ENCODE results near the gene TRPM4. TPM values are rescaled to one million over a fixed set of nuclear protein-coding genes. Genes with fewer than 3 reads are reported as not detected.

Gene TRPM4
- total and polyA plus RNA-seq, 2 experiments from 2014 or later: 74.2 to 106 TPM

DNA sequence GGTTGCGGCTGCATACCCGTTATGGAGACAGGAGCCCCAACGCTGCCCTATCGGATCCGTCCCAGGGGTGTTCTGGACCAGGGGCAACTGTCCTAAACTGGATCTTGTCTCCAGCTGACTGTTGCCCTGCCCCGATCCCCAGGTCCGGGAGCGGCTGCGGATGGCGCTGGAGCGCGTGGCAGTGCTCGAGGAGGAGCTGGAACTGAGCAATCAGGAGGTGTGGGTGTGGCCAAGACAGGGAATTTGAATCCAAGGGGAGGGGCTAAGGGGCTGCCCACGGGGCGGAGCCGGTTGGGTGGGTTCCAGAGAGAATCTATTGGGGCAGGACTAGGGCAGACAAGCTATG is 28.4 kb upstream of the TRPM4 start:
- Histone ChIP-seq H3K4me3 (peak overlapping the region; percentile 14), H3K27ac (no peak overlapping the region), H3K36me3 (no peaks in the 10 kb centered on the region), H3K9me3 (ENCODE audit: low read depth) (no peaks in the 10 kb centered on the region), H3K27me3 (no peaks in the 10 kb centered on the region), H3K4me1 (ENCODE audit: low read depth) (peaks cover 6% of the 10 kb centered on the region)
- no peak for TF ChIP-seq CTCF (IDR thresholded peaks at IDR 0.05; ENCODE audit: low read depth, low read length)
- DNase-seq (ENCODE audit: low read depth in 1 of 2, low spot score in 1 of 2): peak in 1 of 2 donors; percentile 63

- Histone ChIP-seq H3K4me1 (ENCODE audit: low read depth) (peaks cover 6% of the 10 kb centered on the region), H3K4me3 (no peak overlapping the region), H3K27me3 (no peaks in the 10 kb centered on the region), H3K9me3 (ENCODE audit: low read depth) (no peaks in the 10 kb centered on the region), H3K27ac (no peak overlapping the region), H3K36me3 (no peaks in the 10 kb centered on the region)
- DNase-seq (ENCODE audit: low read depth in 1 of 2, low spot score in 1 of 2): no peak
- TF ChIP-seq CTCF (IDR thresholded peaks at IDR 0.05; ENCODE audit: low read depth, low read length): no peak
Observed at GRCh38 chr19:49130325-49130724, 27.3 kb upstream of the TRPM4 start.

DNA sequence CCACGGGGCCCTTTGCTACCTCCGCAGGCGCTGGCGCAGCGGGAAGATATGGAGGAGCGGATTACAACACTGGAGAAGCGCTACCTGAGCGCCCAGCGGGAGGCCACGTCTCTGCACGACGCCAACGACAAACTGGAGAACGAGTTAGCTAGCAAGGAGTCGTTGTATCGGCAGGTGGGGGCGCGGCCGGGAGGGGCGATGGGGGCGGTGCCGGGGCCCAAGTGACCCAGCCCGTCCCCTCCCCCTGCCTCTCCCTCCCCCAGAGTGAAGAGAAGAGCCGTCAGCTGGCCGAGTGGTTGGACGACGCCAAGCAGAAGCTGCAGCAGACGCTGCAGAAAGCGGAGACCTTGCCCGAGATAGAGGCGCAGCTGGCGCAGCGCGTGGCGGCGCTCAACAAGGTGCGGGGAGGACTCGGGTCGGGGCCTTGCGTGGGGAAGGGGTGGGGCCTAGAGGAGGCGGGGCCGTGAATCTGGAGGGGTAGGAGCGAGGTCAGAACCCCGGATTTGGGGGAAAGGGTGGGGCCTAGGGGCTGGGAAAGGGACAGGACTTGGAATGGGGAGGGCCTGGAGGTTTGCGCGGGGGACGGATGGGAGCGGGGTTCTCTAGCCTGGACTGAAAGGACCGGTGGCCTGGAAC is 24.5 kb upstream of the TRPM4 start:
- no peak overlapping the region for H3K27ac ChIP-seq
- no peaks in the 10 kb centered on the region for H3K9me3 ChIP-seq (ENCODE audit: low read depth)
- no peaks in the 10 kb centered on the region for H3K27me3 ChIP-seq
- peaks cover 6% of the 10 kb centered on the region for H3K4me1 ChIP-seq (ENCODE audit: low read depth)
- no peaks in the 10 kb centered on the region for H3K36me3 ChIP-seq
- DNase-seq (ENCODE audit: low read depth in 1 of 2, low spot score in 1 of 2): peak in 1 of 2 donors; percentile 17
- no peak for TF ChIP-seq CTCF (IDR thresholded peaks at IDR 0.05; ENCODE audit: low read depth, low read length)
- no peak overlapping the region for H3K4me3 ChIP-seq

DNA sequence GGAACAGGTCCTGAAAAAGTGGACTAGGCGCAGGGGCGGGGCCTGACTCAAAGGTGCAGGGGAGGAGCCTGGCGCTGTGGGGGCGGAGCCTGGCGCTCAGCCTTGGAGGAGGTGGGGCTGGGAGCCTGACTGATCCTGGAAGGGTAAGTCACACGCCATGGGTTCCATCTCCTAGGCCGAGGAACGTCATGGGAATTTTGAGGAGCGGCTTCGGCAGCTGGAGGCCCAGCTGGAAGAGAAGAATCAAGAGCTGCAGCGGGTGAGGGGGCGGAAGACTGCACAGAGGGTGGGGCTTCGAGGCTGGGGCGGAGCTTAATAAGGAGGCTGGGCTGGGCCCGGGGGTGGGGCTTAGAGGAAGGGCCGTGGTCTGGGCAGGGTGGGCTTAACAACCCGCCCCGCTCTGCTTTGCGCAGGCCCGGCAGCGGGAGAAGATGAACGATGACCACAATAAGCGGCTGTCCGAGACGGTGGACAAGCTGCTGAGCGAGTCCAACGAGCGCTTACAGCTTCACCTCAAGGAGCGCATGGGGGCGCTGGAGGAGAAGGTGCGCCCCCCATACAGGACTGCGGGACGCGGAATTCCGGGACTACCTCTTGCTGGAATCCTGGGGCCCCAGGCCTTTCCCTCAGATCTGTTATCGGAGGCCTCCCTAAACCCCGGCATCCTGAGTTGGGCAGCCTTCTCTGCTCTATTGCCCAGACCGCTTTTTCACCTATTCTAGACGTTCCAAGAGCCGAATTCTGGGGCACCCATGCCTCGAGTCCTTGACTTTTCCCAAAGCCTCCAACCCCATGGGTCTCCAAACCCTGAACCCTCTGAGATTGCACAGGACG is 23.8 kb upstream of the TRPM4 start:
- TF ChIP-seq CTCF (IDR thresholded peaks at IDR 0.05; ENCODE audit: low read depth, low read length): peak; percentile 25
- H3K4me1 ChIP-seq (ENCODE audit: low read depth): peaks cover 2% of the 10 kb centered on the region
- no peak overlapping the region for H3K27ac ChIP-seq
- no peaks in the 10 kb centered on the region for H3K9me3 ChIP-seq (ENCODE audit: low read depth)
- peak; percentile 33 to 68 for DNase-seq (ENCODE audit: low read depth in 1 of 2, low spot score in 1 of 2)
- no peaks in the 10 kb centered on the region for H3K36me3 ChIP-seq
- no peaks in the 10 kb centered on the region for H3K27me3 ChIP-seq
- no peak overlapping the region for H3K4me3 ChIP-seq

GRCh38 chr19:49135686-49136085 is 21.9 kb upstream of the TRPM4 start:
- no peak for DNase-seq (ENCODE audit: low read depth in 1 of 2, low spot score in 1 of 2)
- H3K4me3 ChIP-seq: no peak overlapping the region
- no peaks in the 10 kb centered on the region for H3K4me1 ChIP-seq (ENCODE audit: low read depth)
- H3K27me3 ChIP-seq: no peaks in the 10 kb centered on the region
- no peak for TF ChIP-seq CTCF (IDR thresholded peaks at IDR 0.05; ENCODE audit: low read depth, low read length)
- H3K9me3 ChIP-seq (ENCODE audit: low read depth): no peaks in the 10 kb centered on the region
- H3K27ac ChIP-seq: no peak overlapping the region
- no peaks in the 10 kb centered on the region for H3K36me3 ChIP-seq
